Suprapubic skin (tissue), 4 donors: Measurements from ENCODE around the gene KNOP1. TPM values are rescaled to one million over a fixed set of nuclear protein-coding genes. Genes with fewer than 3 reads are reported as not detected.

Source experiments
- DNase-seq, 2 donors: peaks; one replicate each; pipeline ENCODE4 v3.0.0-alpha.2; 2019; ENCODE audit warnings: low spot score in 2 of 2
- H3K27ac ChIP-seq: fragments of 200-600 bp; sonication (generic); one replicate; pipeline ENCODE4 v1.5.1; 2019
- H3K27me3 ChIP-seq: fragments of 200-600 bp; sonication (generic); one replicate; pipeline ENCODE4 v1.5.1; 2019
- H3K36me3 ChIP-seq: fragments of 200-600 bp; sonication (generic); one replicate; pipeline ENCODE4 v1.5.1; 2019
- H3K4me1 ChIP-seq: fragments of 200-600 bp; sonication (generic); one replicate; pipeline ENCODE4 v1.5.1; 2019
- H3K4me3 ChIP-seq: fragments of 200-600 bp; sonication (generic); one replicate; pipeline ENCODE4 v1.5.1; 2019; ENCODE audit warnings: mild to moderate bottlenecking
- H3K9me3 ChIP-seq: fragments of 200-600 bp; sonication (generic); one replicate; pipeline ENCODE4 v1.5.1; 2019
- EP300 ChIP-seq: sonication (generic); formaldehyde crosslinking; IDR thresholded peaks from one replicate; pipeline ENCODE4 v1.6.1; 2017; ENCODE audit warnings: antibody characterized with exemption
- POLR2A ChIP-seq, 2 donors: fragments of 450-650 bp; IDR thresholded peaks; one replicate each; pipeline ENCODE4 v1.6.1; 2017; ENCODE audit warnings: antibody characterized with exemption in 2 of 2, mild to moderate bottlenecking in 2 of 2, moderate library complexity in 2 of 2
- POLR2AphosphoS5 ChIP-seq, 3 donors: sonication (generic); formaldehyde crosslinking; IDR thresholded peaks; one replicate each; pipeline ENCODE4 v1.6.1; 2017; ENCODE audit warnings: antibody characterized with exemption in 3 of 3
- WGBS: methylation state at CpG from one replicate; pipeline ENCODE4 v1.1.5; 2018; 5-methylcytosine and 5-hydroxymethylcytosine counted together
- total RNA-seq, 4 donors: library from RNA; depleted of rRNA; stranded (reverse); fragments of >200 nt; gene quantifications; one replicate each; pipeline ENCODE4 v1.1.0, GENCODE V29; 2016
- TF ChIP-seq, protein P1 (sequence below), 2 donors: fragments of 200-600 bp in 1 of 2; fragments of 450-650 bp in 1 of 2; sonication (generic) in 1 of 2; IDR thresholded peaks; one replicate each; pipeline ENCODE4 v1.5.1; 2016 to 2019; ENCODE audit warnings: antibody characterized with exemption in 2 of 2, mild to moderate bottlenecking in 1 of 2, moderate library complexity in 1 of 2

The KNOP1 gene
- total RNA-seq, 4 donors from 2014 or later, result 7.9 to 22.8 (median 19.5) TPM

DNA sequence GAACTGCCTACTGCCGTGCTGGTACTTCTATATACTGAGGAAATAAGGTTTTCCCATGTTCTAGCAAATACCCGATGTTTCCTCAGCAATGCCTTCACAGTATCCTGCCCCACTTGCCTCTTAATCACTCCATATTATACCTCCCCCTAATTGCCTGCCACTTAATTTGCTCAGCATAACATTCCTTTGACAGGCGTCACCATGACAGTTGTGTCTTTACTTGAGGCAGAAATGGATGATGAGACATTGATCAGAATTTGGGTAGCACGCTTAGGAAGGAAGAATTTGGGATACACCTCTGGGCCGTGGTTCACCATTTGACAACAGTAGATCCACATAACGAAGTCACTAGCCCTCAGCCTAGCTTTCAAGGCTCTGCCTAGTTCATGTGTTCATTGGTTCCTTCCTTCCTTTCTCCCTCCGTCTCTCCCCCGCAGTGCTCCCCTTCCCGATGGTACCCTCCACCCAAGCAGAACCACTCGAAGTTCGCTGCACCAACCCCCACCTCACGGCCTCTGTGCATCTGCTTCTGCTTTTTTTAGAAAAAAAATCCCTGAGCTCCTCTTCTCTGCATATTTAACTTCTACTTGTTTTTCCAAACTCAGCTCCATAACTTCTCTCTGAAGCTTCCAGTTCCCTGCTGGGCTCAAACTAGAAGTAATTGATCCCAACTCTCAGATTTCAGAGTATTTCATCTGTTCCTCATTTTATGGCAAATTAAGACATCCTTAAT lies 19.4 kb upstream of the KNOP1 start:
- no peaks in the 10 kb centered on the region for H3K4me1 ChIP-seq
- no peak overlapping the region for H3K27ac ChIP-seq
- no peaks in the 10 kb centered on the region for H3K9me3 ChIP-seq
- H3K4me3 ChIP-seq, result no peak overlapping the region
- H3K36me3 ChIP-seq, result peaks cover 21% of the 10 kb centered on the region
- 81% methylated on average over 12 of the region's 12 CpGs for WGBS
- no peak for DNase-seq
- H3K27me3 ChIP-seq, result no peaks in the 10 kb centered on the region
- TF ChIP-seq POLR2AphosphoS5 (IDR thresholded peaks at IDR 0.05) (no peak), POLR2A (IDR thresholded peaks at IDR 0.05) (no peak), EP300 (no peak)

DNA sequence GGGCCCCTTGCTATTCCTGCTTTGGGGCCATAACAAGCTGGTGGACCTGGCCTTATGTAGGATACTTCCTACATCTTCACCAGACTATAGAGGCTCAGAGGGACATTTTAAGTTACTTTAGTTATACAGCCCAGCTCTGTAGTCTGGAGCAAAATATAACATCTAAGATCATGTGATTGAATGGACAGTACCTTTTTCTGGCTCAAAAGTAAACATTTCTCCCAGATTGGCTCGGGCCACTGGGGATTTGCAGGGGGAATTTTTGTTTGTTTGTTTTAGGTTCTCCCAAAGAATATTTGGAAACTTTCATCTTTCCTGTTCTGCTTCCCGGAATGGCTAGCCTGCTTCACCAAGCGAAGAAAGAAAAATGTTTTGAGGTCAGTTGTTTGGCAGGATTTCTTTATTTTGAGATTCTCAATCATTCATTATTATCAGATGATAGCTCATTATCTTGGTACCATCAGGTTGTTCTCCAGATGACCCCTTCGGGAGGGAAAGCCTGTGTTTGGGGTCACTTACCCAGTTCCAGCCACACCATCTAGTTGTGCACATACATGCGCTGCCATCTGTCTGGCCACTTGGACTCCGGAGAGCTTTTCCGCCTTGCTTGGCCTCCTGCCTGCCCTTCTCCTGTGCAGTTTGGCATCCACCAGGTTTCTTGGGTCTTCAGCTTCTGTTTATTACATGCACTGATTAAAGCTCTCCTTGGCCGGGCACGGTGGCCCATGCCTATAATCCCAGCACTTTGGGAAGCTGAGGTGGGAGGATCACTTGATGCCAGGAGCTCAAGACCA lies 17.2 kb upstream of the KNOP1 start:
- no peaks in the 10 kb centered on the region for H3K9me3 ChIP-seq
- H3K36me3 ChIP-seq, result peaks cover 29% of the 10 kb centered on the region
- TF ChIP-seq POLR2AphosphoS5 (IDR thresholded peaks at IDR 0.05) (no peak), POLR2A (IDR thresholded peaks at IDR 0.05) (no peak)
- no peaks in the 10 kb centered on the region for H3K4me1 ChIP-seq
- DNase-seq, result no peak
- no peak overlapping the region for H3K4me3 ChIP-seq
- H3K27me3 ChIP-seq, result no peaks in the 10 kb centered on the region
- H3K27ac ChIP-seq, result no peak overlapping the region
- WGBS, result 87% methylated on average over 9 of the region's 9 CpGs

DNA sequence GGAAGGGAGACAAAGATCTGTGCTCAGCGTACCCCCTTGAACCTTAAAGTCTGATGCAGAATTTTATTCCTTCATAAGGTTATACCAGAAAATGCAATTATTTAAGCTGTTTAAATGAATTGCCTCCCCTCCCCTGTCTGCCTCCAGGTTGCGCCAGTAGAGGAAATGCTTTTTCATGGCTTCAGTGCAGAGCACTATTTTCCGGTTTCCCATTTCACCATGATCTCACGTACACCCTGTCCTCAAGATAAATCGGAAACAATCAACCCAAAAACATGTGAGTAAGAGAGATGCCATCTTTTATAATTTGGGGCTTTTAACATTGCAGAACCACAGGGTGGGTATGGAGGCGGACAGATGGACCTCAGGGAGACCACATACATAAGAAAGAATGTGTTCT lies 15.5 kb upstream of the KNOP1 start:
- Histone ChIP-seq H3K4me3 (no peak overlapping the region), H3K4me1 (no peaks in the 10 kb centered on the region), H3K27ac (no peak overlapping the region), H3K27me3 (no peaks in the 10 kb centered on the region), H3K9me3 (no peaks in the 10 kb centered on the region), H3K36me3 (peaks cover 27% of the 10 kb centered on the region)
- WGBS, result 85% methylated on average over 6 of the region's 6 CpGs
- TF ChIP-seq EP300 (no peak), POLR2A (IDR thresholded peaks at IDR 0.05) (no peak), POLR2AphosphoS5 (IDR thresholded peaks at IDR 0.05) (no peak)
- TF ChIP-seq, protein P1, sequence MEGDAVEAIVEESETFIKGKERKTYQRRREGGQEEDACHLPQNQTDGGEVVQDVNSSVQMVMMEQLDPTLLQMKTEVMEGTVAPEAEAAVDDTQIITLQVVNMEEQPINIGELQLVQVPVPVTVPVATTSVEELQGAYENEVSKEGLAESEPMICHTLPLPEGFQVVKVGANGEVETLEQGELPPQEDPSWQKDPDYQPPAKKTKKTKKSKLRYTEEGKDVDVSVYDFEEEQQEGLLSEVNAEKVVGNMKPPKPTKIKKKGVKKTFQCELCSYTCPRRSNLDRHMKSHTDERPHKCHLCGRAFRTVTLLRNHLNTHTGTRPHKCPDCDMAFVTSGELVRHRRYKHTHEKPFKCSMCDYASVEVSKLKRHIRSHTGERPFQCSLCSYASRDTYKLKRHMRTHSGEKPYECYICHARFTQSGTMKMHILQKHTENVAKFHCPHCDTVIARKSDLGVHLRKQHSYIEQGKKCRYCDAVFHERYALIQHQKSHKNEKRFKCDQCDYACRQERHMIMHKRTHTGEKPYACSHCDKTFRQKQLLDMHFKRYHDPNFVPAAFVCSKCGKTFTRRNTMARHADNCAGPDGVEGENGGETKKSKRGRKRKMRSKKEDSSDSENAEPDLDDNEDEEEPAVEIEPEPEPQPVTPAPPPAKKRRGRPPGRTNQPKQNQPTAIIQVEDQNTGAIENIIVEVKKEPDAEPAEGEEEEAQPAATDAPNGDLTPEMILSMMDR (IDR thresholded peaks at IDR 0.05), result no peak
- no peak for DNase-seq

DNA sequence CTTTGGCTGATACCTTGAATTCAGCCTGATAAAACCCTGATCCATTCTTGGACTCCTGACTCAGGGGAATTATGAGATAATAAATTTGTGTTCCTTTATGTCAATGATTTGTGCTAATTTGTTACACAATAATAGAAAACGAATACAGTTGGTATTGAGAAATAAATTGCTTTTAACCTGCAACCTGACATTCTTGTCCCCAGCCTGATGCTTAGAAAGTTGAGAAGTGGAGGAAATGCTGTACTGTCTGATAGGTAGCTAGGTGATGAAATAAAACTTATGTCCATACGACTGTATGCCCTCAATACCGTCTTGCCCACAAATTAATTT lies 10.6 kb upstream of the KNOP1 start:
- DNase-seq, result no peak
- no peaks in the 10 kb centered on the region for H3K27me3 ChIP-seq
- TF ChIP-seq EP300 (no peak), POLR2AphosphoS5 (IDR thresholded peaks at IDR 0.05) (no peak), POLR2A (IDR thresholded peaks at IDR 0.05) (no peak)
- TF ChIP-seq, protein P1 (IDR thresholded peaks at IDR 0.05), result no peak
- no peak overlapping the region for H3K27ac ChIP-seq
- no peaks in the 10 kb centered on the region for H3K9me3 ChIP-seq
- H3K36me3 ChIP-seq, result peaks cover 8% of the 10 kb centered on the region
- H3K4me1 ChIP-seq, result no peaks in the 10 kb centered on the region
- WGBS, result 89% methylated on average over 3 of the region's 3 CpGs
- H3K4me3 ChIP-seq, result no peak overlapping the region

DNA sequence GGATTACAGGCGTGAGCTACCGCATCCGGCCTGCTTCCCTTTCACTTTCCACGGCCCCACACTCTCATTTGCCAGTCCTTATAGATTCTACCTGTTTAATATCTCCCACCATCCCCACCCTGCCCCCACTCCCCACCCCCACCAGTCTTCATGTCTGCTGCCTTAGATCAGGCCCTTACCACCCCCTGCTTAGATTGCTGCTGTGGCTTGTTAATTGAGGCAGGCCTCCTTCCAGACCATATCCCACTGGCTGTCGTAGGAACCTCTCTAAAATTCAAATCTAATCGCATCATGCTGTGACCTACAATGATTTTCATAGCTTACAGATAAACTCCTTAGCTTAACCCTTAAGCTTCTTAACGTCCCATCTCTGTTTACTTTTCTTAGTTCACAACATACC lies 5.0 kb upstream of the KNOP1 start:
- H3K9me3 ChIP-seq, result no peaks in the 10 kb centered on the region
- peaks cover 12% of the 10 kb centered on the region for H3K4me1 ChIP-seq
- TF ChIP-seq POLR2AphosphoS5 (IDR thresholded peaks at IDR 0.05) (no peak), EP300 (no peak), POLR2A (IDR thresholded peaks at IDR 0.05) (no peak)
- TF ChIP-seq, protein P1 (IDR thresholded peaks at IDR 0.05), result no peak
- H3K4me3 ChIP-seq, result no peak overlapping the region
- 88% methylated on average over 7 of the region's 7 CpGs for WGBS
- no peak overlapping the region for H3K27ac ChIP-seq
- H3K36me3 ChIP-seq, result no peaks in the 10 kb centered on the region
- H3K27me3 ChIP-seq, result no peaks in the 10 kb centered on the region
- no peak for DNase-seq

DNA sequence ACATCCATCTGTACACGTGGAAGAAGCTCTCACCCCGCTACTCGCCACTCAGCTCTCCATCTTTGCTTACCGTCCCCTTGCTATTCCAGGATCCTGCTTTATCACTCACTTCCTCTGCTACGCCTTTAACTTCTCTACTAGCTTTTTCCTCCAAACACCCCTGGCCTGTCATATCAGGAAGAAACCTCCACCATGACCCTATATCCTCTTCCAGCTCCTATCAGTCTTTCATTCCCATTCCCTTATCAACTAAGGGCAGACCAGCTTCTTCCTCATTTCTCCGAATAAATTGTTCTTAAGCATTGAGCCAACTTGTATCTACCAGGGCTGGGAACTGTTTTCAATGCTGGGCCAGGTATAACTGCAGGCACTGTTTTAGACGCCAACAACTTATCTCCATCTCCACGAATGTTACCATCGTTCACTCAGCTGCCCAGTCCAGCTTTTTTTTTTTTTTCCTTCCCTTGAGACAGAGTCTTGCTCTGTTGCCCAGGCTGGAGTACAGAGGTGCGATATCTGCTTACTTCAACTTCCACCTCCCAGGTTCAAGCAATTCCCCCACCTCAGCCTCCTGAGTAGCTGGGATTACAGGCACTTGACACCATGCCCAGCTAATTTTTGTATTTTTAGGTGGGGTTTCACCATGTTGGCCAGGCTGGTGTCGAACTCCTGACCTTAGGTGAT lies 4.4 kb upstream of the KNOP1 start:
- WGBS, result 89% methylated on average over 11 of the region's 11 CpGs
- TF ChIP-seq POLR2AphosphoS5 (IDR thresholded peaks at IDR 0.05) (no peak), EP300 (no peak), POLR2A (IDR thresholded peaks at IDR 0.05) (no peak)
- TF ChIP-seq, protein P1 (IDR thresholded peaks at IDR 0.05), result no peak

More for the DNA sequence above, 4.4 kb upstream of the KNOP1 start:
- Histone ChIP-seq H3K4me1 (peaks cover 15% of the 10 kb centered on the region), H3K9me3 (no peaks in the 10 kb centered on the region), H3K4me3 (no peak overlapping the region), H3K36me3 (no peaks in the 10 kb centered on the region), H3K27ac (no peak overlapping the region), H3K27me3 (no peaks in the 10 kb centered on the region)
- no peak for DNase-seq
